Thoracic aorta (tissue), 2 donors: ENCODE results near the gene LIPN. TPM values are rescaled to one million over a fixed set of nuclear protein-coding genes. Genes with fewer than 3 reads are reported as not detected.

Experiments
- ATAC-seq: fragments of 150-250 bp; one replicate; pipeline ENCODE4 v1.8.0; 2017; ENCODE audit warnings: low read depth; ENCODE audit not compliant: insufficient number of reproducible peaks, low FRiP score
- DNase-seq: peaks from one replicate; pipeline ENCODE4 v3.0.0-alpha.2; 2020; ENCODE audit warnings: low spot score
- H3K27ac ChIP-seq, 2 donors: fragments of 200-600 bp; sonication (generic); 1 replicate in 1 of 2; 2 replicates in 1 of 2; pipeline ENCODE4 v1.5.1; 2016; ENCODE audit warnings: mild to moderate bottlenecking in 2 of 2, moderate library complexity in 2 of 2
- H3K27me3 ChIP-seq: fragments of 200-600 bp; sonication (generic); replicated peaks from 2 replicates; pipeline ENCODE4 v1.6.0; 2016; ENCODE audit warnings: mild to moderate bottlenecking; ENCODE audit not compliant: insufficient read depth
- H3K36me3 ChIP-seq: fragments of 200-600 bp; sonication (generic); one replicate; pipeline ENCODE4 v1.5.1; 2016
- H3K4me1 ChIP-seq, 2 donors: fragments of 200-600 bp; sonication (generic); 1 replicate in 1 of 2; 2 replicates in 1 of 2; pipeline versions ENCODE4 v1.5.1 to v1.6.0; 2016; ENCODE audit warnings: low read depth in 2 of 2, mild to moderate bottlenecking in 1 of 2; ENCODE audit not compliant: control insufficient read depth in 1 of 2
- H3K4me3 ChIP-seq: fragments of 200-600 bp; sonication (generic); 2 replicates; pipeline ENCODE4 v1.5.1; 2016; ENCODE audit warnings: mild to moderate bottlenecking
- H3K9me3 ChIP-seq: fragments of 200-600 bp; sonication (generic); 2 replicates; pipeline ENCODE4 v1.5.1; 2016
- total RNA-seq, 2 donors: library from RNA; depleted of rRNA; stranded (reverse); fragments of >200 nt; gene quantifications; one replicate each; pipeline versions ENCODE4 v1.1.0 to v1.2.3, GENCODE V29; 2016
- TF ChIP-seq, protein P1 (sequence below): fragments of 200-600 bp; sonication (generic); IDR thresholded peaks from one replicate; pipeline ENCODE4 v1.5.1; 2019; ENCODE audit warnings: antibody characterized with exemption

Gene LIPN
- total RNA-seq, 2 donors from 2014 or later, result not detected

DNA sequence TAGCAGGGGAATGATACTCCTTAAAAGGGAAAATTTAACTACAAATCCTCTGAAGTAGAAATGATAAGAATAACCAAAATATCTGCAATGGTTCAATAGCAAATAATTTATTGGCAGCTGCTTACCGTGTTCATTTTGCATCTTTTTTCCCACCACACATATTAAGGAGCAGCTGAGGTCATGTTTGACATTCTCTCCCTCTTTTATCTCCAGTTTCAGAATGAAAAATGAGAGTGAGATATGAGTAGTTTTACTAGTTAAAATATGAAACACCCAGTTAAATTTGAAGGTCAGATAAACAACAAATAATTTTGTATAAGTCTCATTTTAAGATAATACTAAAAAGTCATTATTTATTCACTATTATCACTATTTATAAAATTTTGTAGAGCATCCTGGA lies 3.1 kb downstream of the LIPN start:
- H3K27ac ChIP-seq, result no peak overlapping the region
- ATAC-seq (no peak), DNase-seq (no peak)
- no peaks in the 10 kb centered on the region for H3K36me3 ChIP-seq
- H3K27me3 ChIP-seq, result no peaks in the 10 kb centered on the region
- H3K9me3 ChIP-seq, result no peaks in the 10 kb centered on the region
- H3K4me3 ChIP-seq, result no peak overlapping the region
- TF ChIP-seq, protein P1, sequence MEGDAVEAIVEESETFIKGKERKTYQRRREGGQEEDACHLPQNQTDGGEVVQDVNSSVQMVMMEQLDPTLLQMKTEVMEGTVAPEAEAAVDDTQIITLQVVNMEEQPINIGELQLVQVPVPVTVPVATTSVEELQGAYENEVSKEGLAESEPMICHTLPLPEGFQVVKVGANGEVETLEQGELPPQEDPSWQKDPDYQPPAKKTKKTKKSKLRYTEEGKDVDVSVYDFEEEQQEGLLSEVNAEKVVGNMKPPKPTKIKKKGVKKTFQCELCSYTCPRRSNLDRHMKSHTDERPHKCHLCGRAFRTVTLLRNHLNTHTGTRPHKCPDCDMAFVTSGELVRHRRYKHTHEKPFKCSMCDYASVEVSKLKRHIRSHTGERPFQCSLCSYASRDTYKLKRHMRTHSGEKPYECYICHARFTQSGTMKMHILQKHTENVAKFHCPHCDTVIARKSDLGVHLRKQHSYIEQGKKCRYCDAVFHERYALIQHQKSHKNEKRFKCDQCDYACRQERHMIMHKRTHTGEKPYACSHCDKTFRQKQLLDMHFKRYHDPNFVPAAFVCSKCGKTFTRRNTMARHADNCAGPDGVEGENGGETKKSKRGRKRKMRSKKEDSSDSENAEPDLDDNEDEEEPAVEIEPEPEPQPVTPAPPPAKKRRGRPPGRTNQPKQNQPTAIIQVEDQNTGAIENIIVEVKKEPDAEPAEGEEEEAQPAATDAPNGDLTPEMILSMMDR, result no peak
- H3K4me1 ChIP-seq, result no peaks in the 10 kb centered on the region

DNA sequence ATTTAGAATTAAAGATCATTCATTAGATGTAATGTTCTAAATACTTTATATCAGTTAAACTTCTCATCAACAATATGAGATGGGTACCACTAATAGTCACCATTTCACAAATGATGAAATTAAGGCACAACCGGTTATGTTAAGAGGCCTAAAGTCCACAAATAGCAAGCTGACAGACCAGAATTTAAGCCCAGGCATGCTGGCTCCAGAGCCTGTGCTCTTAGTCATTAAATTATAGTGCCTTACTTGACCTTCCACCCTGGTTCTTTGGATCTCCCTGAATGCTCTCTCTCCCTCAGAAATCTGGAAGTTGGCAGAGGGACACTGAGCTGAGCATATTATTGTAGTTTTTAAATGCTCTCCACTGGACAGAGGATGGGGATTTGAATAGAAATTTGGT lies 3.6 kb downstream of the LIPN start:
- ATAC-seq (no peak), DNase-seq (no peak)
- Histone ChIP-seq H3K27me3 (no peaks in the 10 kb centered on the region), H3K4me1 (no peaks in the 10 kb centered on the region), H3K36me3 (no peaks in the 10 kb centered on the region), H3K4me3 (no peak overlapping the region), H3K27ac (no peak overlapping the region), H3K9me3 (no peaks in the 10 kb centered on the region)
- TF ChIP-seq, protein P1, result no peak

DNA sequence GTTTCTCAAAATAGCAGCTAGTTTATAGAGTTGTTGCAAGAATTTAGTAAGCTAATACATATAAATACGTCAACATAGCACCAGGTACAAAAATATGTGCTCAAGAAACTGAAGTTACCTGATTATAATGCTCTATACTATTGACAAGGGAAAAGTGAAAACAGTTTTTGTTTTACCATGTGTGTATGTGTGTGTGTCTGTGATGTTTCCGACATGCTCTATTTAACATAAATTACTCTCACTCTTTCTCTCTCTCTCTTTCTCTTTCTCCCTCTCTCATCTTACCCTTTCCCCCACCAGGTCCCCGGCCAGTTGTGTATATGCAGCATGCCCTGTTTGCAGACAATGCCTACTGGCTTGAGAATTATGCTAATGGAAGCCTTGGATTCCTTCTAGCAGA lies 4.3 kb downstream of the LIPN start:
- H3K27me3 ChIP-seq, result no peaks in the 10 kb centered on the region
- no peak for DNase-seq
- TF ChIP-seq, protein P1, result no peak
- no peak for ATAC-seq
- H3K36me3 ChIP-seq, result no peaks in the 10 kb centered on the region
- H3K4me1 ChIP-seq, result no peaks in the 10 kb centered on the region
- H3K4me3 ChIP-seq, result no peak overlapping the region
- no peaks in the 10 kb centered on the region for H3K9me3 ChIP-seq
- no peak overlapping the region for H3K27ac ChIP-seq

DNA sequence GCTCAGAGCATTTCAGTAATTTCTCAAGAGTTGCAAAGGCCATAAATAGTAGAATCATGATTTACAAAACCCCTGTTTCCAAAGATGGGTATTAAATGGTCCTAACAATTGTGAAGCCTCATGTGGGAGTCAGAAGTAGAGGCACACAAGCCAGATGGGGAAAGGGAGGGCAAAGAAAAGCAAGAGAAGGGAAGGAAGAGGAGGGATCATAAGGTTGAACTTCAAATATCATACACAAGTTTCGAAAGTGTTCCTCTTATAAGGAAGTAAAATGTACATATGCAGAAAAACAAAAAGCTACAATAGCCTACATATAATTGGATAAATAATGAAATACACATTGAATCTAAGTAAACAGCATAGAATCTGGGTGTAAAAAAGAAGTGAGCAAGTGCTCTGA lies 6.0 kb downstream of the LIPN start:
- ATAC-seq, result no peak
- H3K4me3 ChIP-seq, result no peak overlapping the region

DNA sequence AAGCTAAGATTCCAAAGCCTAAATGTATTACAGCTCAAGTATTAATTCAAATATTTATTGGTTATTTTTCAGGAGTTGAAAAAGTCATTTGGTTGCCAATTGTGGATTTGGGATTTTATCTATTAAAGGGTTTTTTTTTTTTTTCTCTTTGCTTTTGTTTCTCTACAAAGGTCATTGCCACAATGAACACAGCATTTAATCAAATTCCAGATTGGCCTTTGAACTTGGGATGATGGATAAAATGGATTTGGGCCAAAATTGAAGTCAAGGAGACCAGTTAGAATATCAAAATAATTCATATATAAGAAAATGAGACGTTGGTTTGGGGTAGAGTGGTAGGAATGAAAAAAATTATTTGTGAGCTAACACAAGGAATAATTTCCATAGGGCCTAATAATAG lies 9.6 kb downstream of the LIPN start:
- H3K4me3 ChIP-seq, result no peak overlapping the region
- no peak for ATAC-seq
- no peaks in the 10 kb centered on the region for H3K36me3 ChIP-seq
- no peak overlapping the region for H3K27ac ChIP-seq
- DNase-seq, result no peak
- no peaks in the 10 kb centered on the region for H3K4me1 ChIP-seq
- no peaks in the 10 kb centered on the region for H3K9me3 ChIP-seq
- TF ChIP-seq, protein P1, result no peak
- H3K27me3 ChIP-seq, result no peaks in the 10 kb centered on the region

More for the DNA sequence above, 6.0 kb downstream of the LIPN start:
- H3K27ac ChIP-seq, result no peak overlapping the region
- no peak for DNase-seq
- no peaks in the 10 kb centered on the region for H3K27me3 ChIP-seq
- H3K4me1 ChIP-seq, result no peaks in the 10 kb centered on the region
- H3K36me3 ChIP-seq, result no peaks in the 10 kb centered on the region
- no peaks in the 10 kb centered on the region for H3K9me3 ChIP-seq
- TF ChIP-seq, protein P1, result no peak
